ENCODE measurements around the gene IPO4.

GRCh38 chr14:24145219-24145618 lies 43.4 kb downstream of the IPO4 start:
- no peak for TF ChIP-seq FOXA1 (IDR thresholded peaks at IDR 0.05)
- TF ChIP-seq, protein P1, sequence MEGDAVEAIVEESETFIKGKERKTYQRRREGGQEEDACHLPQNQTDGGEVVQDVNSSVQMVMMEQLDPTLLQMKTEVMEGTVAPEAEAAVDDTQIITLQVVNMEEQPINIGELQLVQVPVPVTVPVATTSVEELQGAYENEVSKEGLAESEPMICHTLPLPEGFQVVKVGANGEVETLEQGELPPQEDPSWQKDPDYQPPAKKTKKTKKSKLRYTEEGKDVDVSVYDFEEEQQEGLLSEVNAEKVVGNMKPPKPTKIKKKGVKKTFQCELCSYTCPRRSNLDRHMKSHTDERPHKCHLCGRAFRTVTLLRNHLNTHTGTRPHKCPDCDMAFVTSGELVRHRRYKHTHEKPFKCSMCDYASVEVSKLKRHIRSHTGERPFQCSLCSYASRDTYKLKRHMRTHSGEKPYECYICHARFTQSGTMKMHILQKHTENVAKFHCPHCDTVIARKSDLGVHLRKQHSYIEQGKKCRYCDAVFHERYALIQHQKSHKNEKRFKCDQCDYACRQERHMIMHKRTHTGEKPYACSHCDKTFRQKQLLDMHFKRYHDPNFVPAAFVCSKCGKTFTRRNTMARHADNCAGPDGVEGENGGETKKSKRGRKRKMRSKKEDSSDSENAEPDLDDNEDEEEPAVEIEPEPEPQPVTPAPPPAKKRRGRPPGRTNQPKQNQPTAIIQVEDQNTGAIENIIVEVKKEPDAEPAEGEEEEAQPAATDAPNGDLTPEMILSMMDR (IDR thresholded peaks at IDR 0.05; ENCODE audit: low read depth, low read length, missing input control): no peak
- no peak for TF ChIP-seq SP1 (IDR thresholded peaks at IDR 0.05)
- TF ChIP-seq, protein P2, sequence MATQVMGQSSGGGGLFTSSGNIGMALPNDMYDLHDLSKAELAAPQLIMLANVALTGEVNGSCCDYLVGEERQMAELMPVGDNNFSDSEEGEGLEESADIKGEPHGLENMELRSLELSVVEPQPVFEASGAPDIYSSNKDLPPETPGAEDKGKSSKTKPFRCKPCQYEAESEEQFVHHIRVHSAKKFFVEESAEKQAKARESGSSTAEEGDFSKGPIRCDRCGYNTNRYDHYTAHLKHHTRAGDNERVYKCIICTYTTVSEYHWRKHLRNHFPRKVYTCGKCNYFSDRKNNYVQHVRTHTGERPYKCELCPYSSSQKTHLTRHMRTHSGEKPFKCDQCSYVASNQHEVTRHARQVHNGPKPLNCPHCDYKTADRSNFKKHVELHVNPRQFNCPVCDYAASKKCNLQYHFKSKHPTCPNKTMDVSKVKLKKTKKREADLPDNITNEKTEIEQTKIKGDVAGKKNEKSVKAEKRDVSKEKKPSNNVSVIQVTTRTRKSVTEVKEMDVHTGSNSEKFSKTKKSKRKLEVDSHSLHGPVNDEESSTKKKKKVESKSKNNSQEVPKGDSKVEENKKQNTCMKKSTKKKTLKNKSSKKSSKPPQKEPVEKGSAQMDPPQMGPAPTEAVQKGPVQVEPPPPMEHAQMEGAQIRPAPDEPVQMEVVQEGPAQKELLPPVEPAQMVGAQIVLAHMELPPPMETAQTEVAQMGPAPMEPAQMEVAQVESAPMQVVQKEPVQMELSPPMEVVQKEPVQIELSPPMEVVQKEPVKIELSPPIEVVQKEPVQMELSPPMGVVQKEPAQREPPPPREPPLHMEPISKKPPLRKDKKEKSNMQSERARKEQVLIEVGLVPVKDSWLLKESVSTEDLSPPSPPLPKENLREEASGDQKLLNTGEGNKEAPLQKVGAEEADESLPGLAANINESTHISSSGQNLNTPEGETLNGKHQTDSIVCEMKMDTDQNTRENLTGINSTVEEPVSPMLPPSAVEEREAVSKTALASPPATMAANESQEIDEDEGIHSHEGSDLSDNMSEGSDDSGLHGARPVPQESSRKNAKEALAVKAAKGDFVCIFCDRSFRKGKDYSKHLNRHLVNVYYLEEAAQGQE (IDR thresholded peaks at IDR 0.05): no peak
- TF ChIP-seq, protein P3, sequence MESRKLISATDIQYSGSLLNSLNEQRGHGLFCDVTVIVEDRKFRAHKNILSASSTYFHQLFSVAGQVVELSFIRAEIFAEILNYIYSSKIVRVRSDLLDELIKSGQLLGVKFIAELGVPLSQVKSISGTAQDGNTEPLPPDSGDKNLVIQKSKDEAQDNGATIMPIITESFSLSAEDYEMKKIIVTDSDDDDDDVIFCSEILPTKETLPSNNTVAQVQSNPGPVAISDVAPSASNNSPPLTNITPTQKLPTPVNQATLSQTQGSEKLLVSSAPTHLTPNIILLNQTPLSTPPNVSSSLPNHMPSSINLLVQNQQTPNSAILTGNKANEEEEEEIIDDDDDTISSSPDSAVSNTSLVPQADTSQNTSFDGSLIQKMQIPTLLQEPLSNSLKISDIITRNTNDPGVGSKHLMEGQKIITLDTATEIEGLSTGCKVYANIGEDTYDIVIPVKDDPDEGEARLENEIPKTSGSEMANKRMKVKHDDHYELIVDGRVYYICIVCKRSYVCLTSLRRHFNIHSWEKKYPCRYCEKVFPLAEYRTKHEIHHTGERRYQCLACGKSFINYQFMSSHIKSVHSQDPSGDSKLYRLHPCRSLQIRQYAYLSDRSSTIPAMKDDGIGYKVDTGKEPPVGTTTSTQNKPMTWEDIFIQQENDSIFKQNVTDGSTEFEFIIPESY (IDR thresholded peaks at IDR 0.05): no peak
- TF ChIP-seq, protein P4, sequence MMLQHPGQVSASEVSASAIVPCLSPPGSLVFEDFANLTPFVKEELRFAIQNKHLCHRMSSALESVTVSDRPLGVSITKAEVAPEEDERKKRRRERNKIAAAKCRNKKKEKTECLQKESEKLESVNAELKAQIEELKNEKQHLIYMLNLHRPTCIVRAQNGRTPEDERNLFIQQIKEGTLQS (IDR thresholded peaks at IDR 0.05): no peak
- no peak for TF ChIP-seq YY1 (IDR thresholded peaks at IDR 0.05)
- TF ChIP-seq TAF1 (conservative IDR thresholded peaks at IDR 0.05): no peak

Data from liver (tissue), 3 donors.